ENCODE results near the gene CDCA4.

The CDCA4 gene

DNA sequence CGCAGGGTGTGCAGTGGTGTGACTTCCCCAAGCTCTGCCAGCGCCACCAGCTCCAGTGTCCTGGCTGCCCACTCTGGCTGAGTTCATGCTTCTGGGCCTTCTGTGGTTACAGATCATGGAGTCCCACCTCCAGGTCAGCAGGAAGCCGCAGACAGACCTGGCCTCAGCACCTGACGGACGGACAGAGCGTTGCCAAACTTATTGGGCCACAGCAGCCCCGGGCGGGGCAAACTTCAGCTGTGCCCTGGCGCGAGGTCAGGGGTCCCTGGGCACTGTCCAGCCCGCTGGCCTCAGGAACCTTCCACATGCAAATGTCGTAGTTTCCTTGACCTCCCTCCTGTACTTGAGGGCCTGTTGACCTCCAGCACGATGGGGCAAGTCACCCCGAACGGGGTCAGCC is 33.1 kb upstream of the CDCA4 start:
- Histone ChIP-seq H3K4me3 (replicated peaks; ENCODE audit: low read depth, low read length) (no peak overlapping the region), H3K36me3 (ENCODE audit: control insufficient read depth, insufficient read depth, low read length) (peaks cover 62% of the 10 kb centered on the region)
- no peak for DNase-seq (ENCODE audit: extremely low read depth, insufficient read length)

DNA sequence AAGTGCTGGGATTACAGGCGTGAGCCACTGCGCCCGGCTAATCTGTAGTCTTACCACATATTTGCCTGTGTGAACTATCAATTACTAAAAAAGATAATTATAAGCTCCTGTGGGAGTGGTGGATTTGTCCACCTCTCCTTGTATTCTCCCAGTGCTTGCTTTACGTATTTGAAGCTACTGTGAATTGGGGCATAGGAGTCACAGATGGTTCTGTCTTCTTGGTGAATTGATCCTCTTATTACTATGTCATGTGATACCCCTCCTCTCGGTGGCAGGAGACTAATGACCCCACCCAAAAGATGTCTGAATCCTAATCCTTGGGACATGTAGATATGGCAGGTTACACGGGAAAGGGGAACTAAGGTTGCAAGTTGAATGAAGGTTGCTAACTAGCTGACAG is 32.5 kb upstream of the CDCA4 start:
- TF ChIP-seq, protein P1, sequence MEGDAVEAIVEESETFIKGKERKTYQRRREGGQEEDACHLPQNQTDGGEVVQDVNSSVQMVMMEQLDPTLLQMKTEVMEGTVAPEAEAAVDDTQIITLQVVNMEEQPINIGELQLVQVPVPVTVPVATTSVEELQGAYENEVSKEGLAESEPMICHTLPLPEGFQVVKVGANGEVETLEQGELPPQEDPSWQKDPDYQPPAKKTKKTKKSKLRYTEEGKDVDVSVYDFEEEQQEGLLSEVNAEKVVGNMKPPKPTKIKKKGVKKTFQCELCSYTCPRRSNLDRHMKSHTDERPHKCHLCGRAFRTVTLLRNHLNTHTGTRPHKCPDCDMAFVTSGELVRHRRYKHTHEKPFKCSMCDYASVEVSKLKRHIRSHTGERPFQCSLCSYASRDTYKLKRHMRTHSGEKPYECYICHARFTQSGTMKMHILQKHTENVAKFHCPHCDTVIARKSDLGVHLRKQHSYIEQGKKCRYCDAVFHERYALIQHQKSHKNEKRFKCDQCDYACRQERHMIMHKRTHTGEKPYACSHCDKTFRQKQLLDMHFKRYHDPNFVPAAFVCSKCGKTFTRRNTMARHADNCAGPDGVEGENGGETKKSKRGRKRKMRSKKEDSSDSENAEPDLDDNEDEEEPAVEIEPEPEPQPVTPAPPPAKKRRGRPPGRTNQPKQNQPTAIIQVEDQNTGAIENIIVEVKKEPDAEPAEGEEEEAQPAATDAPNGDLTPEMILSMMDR (IDR thresholded peaks at IDR 0.05; ENCODE audit: insufficient read depth, low read length, poor library complexity, severe bottlenecking): no peak
- Histone ChIP-seq H3K36me3 (ENCODE audit: control insufficient read depth, insufficient read depth, low read length) (peaks cover 59% of the 10 kb centered on the region), H3K4me3 (replicated peaks; ENCODE audit: low read depth, low read length) (no peak overlapping the region), H3K27me3 (replicated peaks; ENCODE audit: control insufficient read depth, insufficient read depth, low read length) (no peaks in the 10 kb centered on the region)
- DNase-seq (ENCODE audit: extremely low read depth, insufficient read length): no peak

More for the DNA sequence above, 33.1 kb upstream of the CDCA4 start:
- no peaks in the 10 kb centered on the region for H3K27me3 ChIP-seq (replicated peaks; ENCODE audit: control insufficient read depth, insufficient read depth, low read length)
- TF ChIP-seq, protein P1 (IDR thresholded peaks at IDR 0.05; ENCODE audit: insufficient read depth, low read length, poor library complexity, severe bottlenecking): no peak

DNA sequence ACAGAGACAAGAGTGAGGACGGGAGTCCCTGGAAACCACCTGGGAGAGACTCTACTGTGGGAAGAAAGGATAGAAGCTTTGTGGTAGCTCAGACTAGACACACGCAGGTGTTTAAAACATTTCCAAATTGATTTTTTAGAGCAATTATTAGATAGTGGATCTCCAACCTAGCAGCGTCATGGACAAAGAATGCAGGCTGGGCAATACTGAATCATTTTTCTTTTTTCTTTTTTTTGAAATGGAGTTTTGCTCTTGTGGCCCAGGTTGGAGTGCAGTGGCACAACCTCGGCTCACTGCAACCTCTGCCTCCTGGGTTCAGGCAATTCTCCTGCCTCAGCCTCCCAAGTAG is 31.2 kb upstream of the CDCA4 start:
- no peak overlapping the region for H3K4me3 ChIP-seq (replicated peaks; ENCODE audit: low read depth, low read length)
- H3K36me3 ChIP-seq (ENCODE audit: control insufficient read depth, insufficient read depth, low read length): peaks cover 58% of the 10 kb centered on the region
- DNase-seq (ENCODE audit: extremely low read depth, insufficient read length): no peak
- no peaks in the 10 kb centered on the region for H3K27me3 ChIP-seq (replicated peaks; ENCODE audit: control insufficient read depth, insufficient read depth, low read length)
- TF ChIP-seq, protein P1 (IDR thresholded peaks at IDR 0.05; ENCODE audit: insufficient read depth, low read length, poor library complexity, severe bottlenecking): no peak

DNA sequence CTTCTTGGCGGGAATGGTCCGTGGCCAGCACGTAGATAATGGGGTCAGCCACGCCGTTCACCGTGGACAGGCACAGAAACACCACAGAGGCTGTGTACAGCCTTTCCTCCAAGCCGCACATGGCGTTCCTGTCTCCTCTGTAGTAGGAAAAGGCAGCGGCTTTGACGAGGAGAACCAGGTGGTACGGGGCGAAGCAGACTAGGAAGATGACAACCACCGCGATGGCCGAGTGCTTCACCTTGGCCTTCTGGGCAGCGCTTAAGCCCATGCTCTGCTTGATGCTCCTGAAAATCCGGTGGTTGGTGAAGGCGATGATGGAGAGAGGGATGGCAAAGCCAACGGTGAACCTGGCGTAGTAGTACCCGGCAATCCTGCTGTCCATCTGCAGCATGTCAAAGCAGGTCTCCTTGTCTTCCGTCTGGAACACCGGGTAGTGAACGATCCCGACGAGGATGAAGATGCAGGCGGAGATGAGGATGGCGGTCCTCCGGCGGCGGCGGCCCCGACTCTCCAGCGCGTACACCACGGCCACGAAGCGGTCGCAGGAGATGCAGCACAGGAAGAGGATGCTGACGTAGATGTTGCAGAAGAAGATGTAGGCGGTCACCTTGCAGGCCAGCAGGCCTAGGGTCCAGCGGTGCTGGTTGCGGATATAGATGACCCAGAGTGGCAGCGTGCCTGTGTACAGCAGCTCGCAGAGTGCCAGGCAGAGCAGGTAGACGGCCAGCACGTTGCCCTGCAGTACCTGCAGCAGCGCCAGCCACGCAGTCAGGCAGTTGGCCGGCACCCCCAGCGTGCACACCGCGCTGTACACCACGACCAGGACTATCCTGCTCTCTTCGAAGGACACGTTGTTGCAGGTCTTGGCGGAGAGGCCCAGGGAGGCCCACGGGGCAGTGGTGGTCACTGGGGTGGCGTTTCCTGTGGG is 30.6 kb upstream of the CDCA4 start:
- Histone ChIP-seq H3K27me3 (replicated peaks; ENCODE audit: control insufficient read depth, insufficient read depth, low read length) (no peaks in the 10 kb centered on the region), H3K36me3 (ENCODE audit: control insufficient read depth, insufficient read depth, low read length) (peaks cover 56% of the 10 kb centered on the region), H3K4me3 (replicated peaks; ENCODE audit: low read depth, low read length) (no peak overlapping the region)
- DNase-seq (ENCODE audit: extremely low read depth, insufficient read length): no peak
- TF ChIP-seq, protein P1 (IDR thresholded peaks at IDR 0.05; ENCODE audit: insufficient read depth, low read length, poor library complexity, severe bottlenecking): no peak

DNA sequence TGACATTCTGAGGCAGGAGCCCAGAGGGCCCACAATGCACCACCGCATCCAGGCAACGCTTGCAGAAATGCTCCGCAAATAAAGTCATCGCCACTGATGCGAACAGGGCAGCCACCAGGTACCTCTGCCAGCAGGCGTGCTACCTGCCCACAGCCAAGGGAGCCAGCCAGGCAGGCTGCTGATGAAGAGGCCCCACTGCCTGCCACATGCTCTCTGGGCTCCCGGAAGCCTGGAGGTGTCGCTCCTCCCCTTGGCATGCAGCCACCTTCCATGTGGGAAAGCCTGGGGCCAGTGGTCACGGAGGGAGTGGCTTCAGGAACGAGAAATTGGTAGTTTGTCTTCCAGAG is 29.6 kb upstream of the CDCA4 start:
- no peak overlapping the region for H3K4me3 ChIP-seq (replicated peaks; ENCODE audit: low read depth, low read length)
- no peak for DNase-seq (ENCODE audit: extremely low read depth, insufficient read length)
- H3K36me3 ChIP-seq (ENCODE audit: control insufficient read depth, insufficient read depth, low read length): peaks cover 47% of the 10 kb centered on the region
- TF ChIP-seq, protein P1 (IDR thresholded peaks at IDR 0.05; ENCODE audit: insufficient read depth, low read length, poor library complexity, severe bottlenecking): no peak
- H3K27me3 ChIP-seq (replicated peaks; ENCODE audit: control insufficient read depth, insufficient read depth, low read length): no peaks in the 10 kb centered on the region

Data from GM06990 (cell line).